SK-N-SH (cell line): Measurements from ENCODE around the gene C6. TPM values are rescaled to one million over a fixed set of nuclear protein-coding genes. Genes with fewer than 3 reads are reported as not detected.

Experiments used
- CTCF ChIA-PET: fragments of 300-600, 350-600 bp; formaldehyde crosslinking; extraction: SDS; loops from one replicate; lab custom pipeline; 2021; lab: Yijun Ruan, JAX
- POLR2A ChIA-PET: fragments of 350-600 bp; sonication (Branson Sonifier 250); formaldehyde crosslinking; extraction: SDS; loops from one replicate; lab custom pipeline; 2020; ENCODE audit warnings: antibody characterized with exemption, inconsistent platforms; lab: Yijun Ruan, JAX
- DNase-seq: peaks from one replicate; pipeline ENCODE4 v3.0.0; 2012
- H2AFZ ChIP-seq: fragments of 200-600 bp; sonication (generic); 2 replicates; pipeline ENCODE4 v1.8.1; 2016; ENCODE audit warnings: antibody characterized with exemption, mild to moderate bottlenecking, low read depth
- H3F3A ChIP-seq: fragments of 200-600 bp; sonication (generic); replicated peaks from 2 replicates; pipeline ENCODE3; 2016; ENCODE audit warnings: antibody characterized with exemption, mild to moderate bottlenecking; ENCODE audit not compliant: insufficient read depth
- H3K27ac ChIP-seq, 2 experiments: fragments of 200-500 bp in 1 of 2; fragments of 200-600 bp in 1 of 2; sonication (Bioruptor generic) in 1 of 2; sonication (generic), shearing (Covaris generic) in 1 of 2; 2 replicates each; pipeline versions ENCODE4 v1.5.1 to v1.6.1; 2014 to 2016; ENCODE audit warnings: low read depth in 2 of 2, inconsistent platforms in 1 of 2, low read length in 1 of 2, mild to moderate bottlenecking in 1 of 2, mixed read lengths in 1 of 2
- H3K27me3 ChIP-seq: fragments of 200-600 bp; sonication (generic), shearing (Covaris generic); 2 replicates; pipeline ENCODE4 v1.6.1; 2016; ENCODE audit warnings: mixed run types; ENCODE audit not compliant: insufficient read depth
- H3K36me3 ChIP-seq, 2 experiments: fragments of 200-500 bp in 1 of 2; fragments of 200-600 bp in 1 of 2; sonication (Bioruptor generic) in 1 of 2; sonication (generic) in 1 of 2; replicated peaks in 1 of 2; 2 replicates each; pipeline versions ENCODE3 to v1.5.1; 2014 to 2016; ENCODE audit warnings: low read length in 1 of 2, mild to moderate bottlenecking in 1 of 2; ENCODE audit not compliant: insufficient read depth in 2 of 2, control insufficient read depth in 1 of 2
- H3K4me1 ChIP-seq, 2 experiments: fragments of 200-500 bp in 1 of 2; fragments of 200-600 bp in 1 of 2; sonication (Bioruptor generic) in 1 of 2; sonication (generic), shearing (Covaris generic) in 1 of 2; 2 replicates each; pipeline versions ENCODE4 v1.5.1 to v1.6.1; 2014 to 2016; ENCODE audit warnings: low read depth in 1 of 2, low read length in 1 of 2, mixed run types in 1 of 2; ENCODE audit not compliant: insufficient read depth in 2 of 2, control insufficient read depth in 1 of 2
- H3K4me2 ChIP-seq: fragments of 200-600 bp; sonication (generic), shearing (Covaris generic); 2 replicates; pipeline ENCODE4 v1.6.1; 2017; ENCODE audit warnings: mixed run types
- H3K4me3 ChIP-seq, 2 experiments: fragments of 200-500 bp in 1 of 2; fragments of 200-600 bp in 1 of 2; sonication (Bioruptor generic) in 1 of 2; sonication (generic), shearing (Covaris generic) in 1 of 2; 2 replicates each; pipeline versions ENCODE4 v1.5.1 to v1.8.1; 2014 to 2016; ENCODE audit warnings: low read depth in 2 of 2, inconsistent platforms in 1 of 2, low read length in 1 of 2, mild to moderate bottlenecking in 1 of 2, mixed read lengths in 1 of 2, moderate library complexity in 1 of 2
- H3K79me2 ChIP-seq: fragments of 200-600 bp; sonication (generic); 2 replicates; pipeline ENCODE4 v1.8.1; 2017; ENCODE audit warnings: mild to moderate bottlenecking; ENCODE audit not compliant: insufficient read depth
- H3K9ac ChIP-seq: fragments of 200-600 bp; sonication (generic); 2 replicates; pipeline ENCODE4 v1.6.1; 2017; ENCODE audit warnings: mixed run types
- H3K9me2 ChIP-seq: fragments of 200-600 bp; sonication (generic); 2 replicates; pipeline ENCODE4 v1.6.1; 2017; ENCODE audit warnings: mixed run types
- H3K9me3 ChIP-seq: fragments of 200-600 bp; sonication (generic); 2 replicates; pipeline ENCODE4 v1.6.1; 2017; ENCODE audit warnings: mixed run types, mild to moderate bottlenecking, moderate library complexity
- H4K20me1 ChIP-seq: fragments of 200-600 bp; sonication (generic); 2 replicates; pipeline ENCODE4 v1.6.1; 2017; ENCODE audit warnings: mild to moderate bottlenecking, mixed run types; ENCODE audit not compliant: insufficient read depth
- CHD2 ChIP-seq: fragments of 150-350 bp; IDR thresholded peaks from 2 replicates; pipeline ENCODE4 v1.6.1; 2018; ENCODE audit warnings: low read length; ENCODE audit not compliant: partially characterized antibody
- ELF1 ChIP-seq: IDR thresholded peaks from 2 replicates; pipeline ENCODE4 v1.4.0; 2012
- EP300 ChIP-seq, 2 experiments: IDR thresholded peaks; 2 replicates each; pipeline versions ENCODE4 v1.4.0 to v1.6.1; 2012; ENCODE audit warnings: borderline replicate concordance in 1 of 2, low read depth in 1 of 2, low read length in 1 of 2
- EZH2phosphoT487 ChIP-seq: fragments of 200-600 bp; sonication (generic); IDR thresholded peaks from 2 replicates; pipeline ENCODE4 v1.6.1; 2017; ENCODE audit warnings: low read depth, mixed run types, mild to moderate bottlenecking, antibody characterized with exemption, moderate library complexity, borderline replicate concordance
- FOSL2 ChIP-seq: IDR thresholded peaks from 2 replicates; pipeline ENCODE4 v1.4.0; 2012; ENCODE audit warnings: low read depth, mild to moderate bottlenecking, moderate library complexity, borderline replicate concordance
- FOXJ3 ChIP-seq: sonication (generic); formaldehyde crosslinking; IDR thresholded peaks from 2 replicates; pipeline ENCODE4 v1.5.1; 2020; ENCODE audit warnings: mild to moderate bottlenecking, missing genetic modification reagents
- GABPA ChIP-seq: IDR thresholded peaks from 2 replicates; pipeline ENCODE4 v1.4.0; 2012; ENCODE audit warnings: low read depth, mild to moderate bottlenecking
- IRF3 ChIP-seq: fragments of 150-350 bp; IDR thresholded peaks from 2 replicates; pipeline ENCODE4 v1.6.1; 2016; ENCODE audit warnings: mild to moderate bottlenecking, low read depth, low read length
- JUND ChIP-seq: IDR thresholded peaks from 2 replicates; pipeline ENCODE4 v1.4.0; 2012
- MXI1 ChIP-seq: IDR thresholded peaks from 2 replicates; pipeline ENCODE4 v1.6.1; 2012; ENCODE audit warnings: mild to moderate bottlenecking, low read depth, low read length, improper control_type of control experiment
- POLR2AphosphoS5 ChIP-seq: IDR thresholded peaks from 2 replicates; pipeline ENCODE4 v1.6.1; 2012; ENCODE audit warnings: low read depth, low read length
- RAD21 ChIP-seq: IDR thresholded peaks from 2 replicates; pipeline ENCODE4 v1.6.1; 2012; ENCODE audit warnings: mild to moderate bottlenecking, low read length
- RCOR1 ChIP-seq: fragments of 150-350 bp; IDR thresholded peaks from 2 replicates; pipeline ENCODE4 v1.6.1; 2017; ENCODE audit warnings: antibody characterized with exemption, low read length
- SIN3A ChIP-seq: IDR thresholded peaks from 2 replicates; pipeline ENCODE4 v1.6.1; 2012; ENCODE audit warnings: low read depth, mild to moderate bottlenecking, low read length, moderate library complexity, borderline replicate concordance
- SMC3 ChIP-seq: IDR thresholded peaks from 2 replicates; pipeline ENCODE4 v1.6.1; 2012; ENCODE audit warnings: low read depth, low read length, improper control_type of control experiment
- TEAD4 ChIP-seq: IDR thresholded peaks from 2 replicates; pipeline ENCODE4 v1.4.0; 2012; ENCODE audit warnings: mild to moderate bottlenecking, borderline replicate concordance; ENCODE audit not compliant: insufficient read depth
- USF1 ChIP-seq: IDR thresholded peaks from 2 replicates; pipeline ENCODE4 v1.4.0; 2012; ENCODE audit warnings: low read depth, borderline replicate concordance
- YY1 ChIP-seq: IDR thresholded peaks from 2 replicates; pipeline ENCODE4 v1.4.0; 2012; ENCODE audit warnings: low read depth, mild to moderate bottlenecking
- ZBTB33 ChIP-seq: IDR thresholded peaks from 2 replicates; pipeline ENCODE4 v1.4.0; 2012; ENCODE audit warnings: low read depth, borderline replicate concordance
- WGBS: methylation state at CpG from one replicate; pipeline ENCODE4 v1.1.6; 2017; ENCODE audit warnings: low lambda C conversion rate; 5-methylcytosine and 5-hydroxymethylcytosine counted together
- polyA plus RNA-seq, 3 experiments: library from polyadenylated mRNA; depleted of rRNA; stranded (reverse); fragments of >200 nt; gene quantifications; 2 replicates each; pipeline ENCODE4 v1.2.3, GENCODE V29; 2012

Gene C6
- polyA plus RNA-seq, 1 of the 3 experiments (the other 2 are of a cell fraction): 0.08 TPM

GRCh38 chr5:41148448-41148847 is 64.9 kb downstream of the C6 start:
- H4K20me1 ChIP-seq: no peaks in the 10 kb centered on the region
- no peak overlapping the region for H3K4me2 ChIP-seq
- no peaks in the 10 kb centered on the region for H3K9me2 ChIP-seq
- H3K4me1 ChIP-seq: no peaks in the 10 kb centered on the region
- CTCF ChIA-PET: no interaction called here
- H3K36me3 ChIP-seq: no peaks in the 10 kb centered on the region
- no peak for DNase-seq
- TF ChIP-seq EZH2phosphoT487 (no peak), YY1 (no peak), JUND (no peak), POLR2AphosphoS5 (no peak), RCOR1 (no peak), SMC3 (no peak), USF1 (no peak), MXI1 (no peak), FOXJ3 (no peak), ELF1 (no peak), IRF3 (no peak), RAD21 (no peak), EP300 (IDR thresholded peaks at IDR 0.05; ENCODE audit: borderline replicate concordance in 1 of 2, low read depth in 1 of 2, low read length in 1 of 2) (no peak), TEAD4 (no peak), ZBTB33 (no peak), FOSL2 (no peak), CHD2 (no peak), GABPA (no peak), SIN3A (no peak)
- no peaks in the 10 kb centered on the region for H3K79me2 ChIP-seq
- no peaks in the 10 kb centered on the region for H3F3A ChIP-seq
- H3K9ac ChIP-seq: no peak overlapping the region
- 50% methylated on average over 1 of the region's 1 CpG for WGBS
- H2AFZ ChIP-seq: no peak overlapping the region
- H3K27ac ChIP-seq: no peak overlapping the region
- 0 out of 2 replicates have a peak, but pooled peaks cover 5% of the 10 kb centered on the region for H3K27me3 ChIP-seq
- H3K4me3 ChIP-seq: no peak overlapping the region
- no peaks in the 10 kb centered on the region for H3K9me3 ChIP-seq
- POLR2A ChIA-PET: no interaction called here
